ENCODE data around the gene SMIM3.
"Not testable (repeated sequence)": the region's sequence is repeated elsewhere in the genome, so short reads cannot be mapped to it uniquely, and the experiment has no call there.

The SMIM3 gene

DNA sequence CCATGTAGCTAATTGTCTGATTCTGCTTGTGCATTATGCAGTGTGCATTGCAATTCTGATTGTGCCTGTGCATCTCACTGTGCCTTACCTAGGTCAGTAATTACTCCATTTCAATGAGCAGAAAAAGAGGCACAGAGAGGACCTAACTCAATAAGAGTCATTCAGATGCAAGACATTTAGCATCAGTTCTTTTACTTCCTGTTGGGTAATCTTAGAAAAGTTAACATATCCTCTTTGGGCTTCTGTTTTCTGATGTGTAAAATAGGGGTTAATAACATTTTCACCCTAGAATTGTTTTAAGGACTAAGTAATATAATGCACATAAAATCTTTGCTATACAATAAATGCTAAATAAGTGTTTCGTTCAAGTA, 12.8 kb upstream of the SMIM3 start:
- FAIRE-seq: no peak

DNA sequence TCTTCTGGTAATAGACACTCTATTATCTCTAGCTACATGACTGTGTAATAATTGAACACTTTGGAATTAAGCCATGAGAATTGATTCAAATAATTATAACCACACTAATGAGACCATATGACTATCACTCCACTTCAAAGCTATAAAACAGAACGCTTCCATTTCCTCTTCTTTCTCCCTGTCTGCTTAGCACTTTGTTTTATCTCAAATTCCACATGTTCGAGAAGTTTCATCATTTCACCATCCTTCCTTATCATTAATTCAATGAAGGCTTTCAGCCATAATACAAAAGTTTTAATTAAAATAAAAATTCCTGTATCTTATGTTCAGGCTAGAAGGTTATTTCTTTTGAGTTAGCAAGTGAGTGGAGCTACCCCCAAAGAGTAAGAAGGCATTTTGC, 12.3 kb upstream of the SMIM3 start:
- no peak for FAIRE-seq

DNA sequence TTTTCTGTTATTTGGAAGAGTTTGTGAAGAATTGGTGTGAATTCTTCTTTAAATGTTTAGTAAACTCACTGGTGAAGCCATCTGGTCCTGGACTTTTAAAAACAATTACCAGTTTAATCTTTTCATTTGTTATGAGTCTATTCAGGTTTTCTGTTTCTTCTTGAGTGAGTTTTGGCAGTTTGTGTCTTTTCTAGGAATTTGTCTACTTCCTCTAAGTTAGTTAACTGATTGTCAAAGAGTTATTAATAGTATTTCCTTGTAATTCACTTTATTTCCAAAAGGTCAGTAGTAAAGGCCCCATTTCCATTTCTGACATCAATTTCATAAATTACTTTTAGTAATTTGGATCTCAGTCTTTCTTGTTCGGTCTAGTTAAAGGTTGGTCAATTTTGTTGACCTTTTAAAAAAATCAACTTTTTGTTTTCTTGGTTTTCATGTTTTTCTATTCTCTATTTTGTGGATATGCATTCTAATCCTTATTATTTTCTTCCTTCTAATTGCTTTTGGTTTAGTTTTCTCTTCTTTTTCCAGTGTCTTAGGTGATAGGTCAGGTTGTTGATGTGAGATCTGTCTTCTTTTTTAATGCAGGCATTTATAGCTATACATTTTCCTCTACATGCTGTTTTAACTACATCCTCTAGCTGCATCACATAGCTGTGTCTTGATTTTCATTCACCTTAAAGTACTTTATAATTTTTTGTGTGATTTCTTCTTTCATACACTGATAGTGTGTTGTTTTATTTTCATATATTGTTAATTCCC, 7.3 kb upstream of the SMIM3 start:
- no peak for FAIRE-seq

- no peak for FAIRE-seq
These were observed 4.4 kb upstream of the SMIM3 start for GRCh38 chr5:150774145-150774544.

DNA sequence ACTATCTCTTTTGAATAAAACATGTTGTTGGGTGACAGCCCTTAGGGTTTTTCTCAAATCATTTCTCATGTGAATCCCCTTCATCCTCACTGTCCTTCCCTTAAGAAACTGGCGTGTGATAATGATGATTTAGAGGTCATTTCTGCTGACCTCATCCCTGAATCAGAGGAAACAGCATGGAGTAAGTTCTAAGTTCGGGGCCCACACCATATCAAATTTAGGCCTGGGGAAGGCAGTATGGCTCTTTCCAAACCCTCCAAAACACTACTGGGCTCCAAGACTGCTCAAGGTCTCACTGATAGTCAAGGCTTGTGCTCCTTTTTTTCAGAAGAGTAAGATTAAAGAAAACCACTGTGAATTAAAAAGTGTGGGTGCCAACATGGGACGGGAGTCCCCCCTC, 872 bp upstream of the SMIM3 start:
- no peak for FAIRE-seq

DNA sequence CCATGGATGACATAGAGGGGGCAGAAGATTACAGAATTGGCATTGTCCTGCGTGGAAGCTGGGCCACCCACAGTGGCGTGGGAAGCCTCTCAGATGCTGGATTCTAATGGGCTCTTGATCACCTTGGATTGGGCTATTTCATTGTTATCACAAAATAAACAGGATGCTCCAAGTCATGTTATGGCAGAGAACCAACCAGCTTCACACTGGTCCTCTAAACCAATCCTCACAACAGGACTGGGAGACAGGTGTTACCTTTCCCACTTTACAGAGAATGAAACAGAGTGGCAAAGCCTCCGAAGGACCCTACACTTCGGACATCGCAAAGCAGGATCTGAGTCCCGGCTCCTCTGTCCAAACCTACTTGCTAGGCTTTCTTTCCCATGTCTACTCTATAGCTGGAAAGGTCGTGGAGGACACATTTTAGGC, 455 bp upstream of the SMIM3 start:
- FAIRE-seq: no peak

DNA sequence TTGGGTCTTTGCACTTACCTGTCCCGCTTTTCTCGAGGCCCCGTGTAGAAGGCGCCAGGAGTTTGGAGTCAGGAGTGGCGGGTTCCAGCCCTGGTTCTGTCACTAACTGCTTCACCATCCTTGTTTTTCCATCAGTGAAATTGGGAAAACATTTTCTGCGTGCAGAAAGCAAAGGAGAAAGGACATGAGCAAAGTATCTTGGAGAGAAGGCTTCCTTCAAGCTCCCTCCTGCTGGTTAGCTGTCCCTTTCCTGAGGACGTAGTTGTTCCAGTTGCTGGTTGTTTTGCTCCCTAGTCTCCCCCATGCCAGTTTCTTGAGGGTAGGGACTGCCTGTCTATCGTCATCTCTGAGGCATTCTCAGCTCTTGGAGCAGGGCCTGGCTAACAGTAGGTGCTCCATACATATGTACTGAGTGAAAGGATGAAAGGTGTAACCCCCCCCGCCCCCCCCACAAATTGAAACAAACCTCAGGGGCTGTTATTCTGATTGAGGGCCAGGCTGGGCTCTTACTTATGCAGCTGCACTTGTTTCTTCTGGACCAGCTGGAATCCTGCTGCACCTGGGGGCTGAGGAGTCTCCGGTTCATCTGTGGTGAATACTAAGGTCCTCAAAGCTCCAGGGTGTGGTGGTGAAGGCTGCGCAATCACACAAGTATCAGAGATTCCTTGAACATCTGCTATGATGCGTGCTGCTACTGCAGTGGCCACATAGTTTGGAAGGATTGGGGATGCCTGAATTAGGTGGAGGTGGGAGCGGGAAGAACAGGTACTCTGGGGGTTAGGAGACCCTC, 1.0 kb downstream of the SMIM3 start:
- no peak for FAIRE-seq

GRCh38 chr5:150780187-150780692, 1.7 kb downstream of the SMIM3 start:
- FAIRE-seq: no peak

GRCh38 chr5:150780816-150781221, 2.3 kb downstream of the SMIM3 start:
- no peak for FAIRE-seq

GRCh38 chr5:150781706-150782614, 3.4 kb downstream of the SMIM3 start:
- no peak for FAIRE-seq

GRCh38 chr5:150782850-150783249, 4.3 kb downstream of the SMIM3 start:
- no peak for FAIRE-seq

- FAIRE-seq: no peak
These were observed 4.9 kb downstream of the SMIM3 start for GRCh38 chr5:150783422-150783928.

DNA sequence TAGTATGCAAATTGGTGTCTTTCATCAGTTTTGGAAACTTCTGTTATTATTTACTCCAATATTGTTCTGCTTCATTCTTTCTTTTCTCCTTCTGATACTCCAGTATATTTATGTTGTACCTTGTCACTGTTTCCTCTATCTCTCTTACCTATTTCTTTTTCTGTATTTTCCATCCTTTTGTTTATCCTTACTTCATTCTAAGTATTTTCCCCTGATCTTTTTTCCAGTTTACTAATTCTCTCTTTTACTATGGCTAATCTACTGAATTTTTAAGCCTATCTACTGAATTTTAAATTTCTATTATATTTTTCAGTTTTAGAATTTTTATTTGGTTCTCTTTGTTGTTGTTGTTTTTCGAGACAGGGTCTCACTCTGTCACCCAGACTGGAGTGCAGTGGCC, 7.4 kb downstream of the SMIM3 start:
- no peak for FAIRE-seq

DNA sequence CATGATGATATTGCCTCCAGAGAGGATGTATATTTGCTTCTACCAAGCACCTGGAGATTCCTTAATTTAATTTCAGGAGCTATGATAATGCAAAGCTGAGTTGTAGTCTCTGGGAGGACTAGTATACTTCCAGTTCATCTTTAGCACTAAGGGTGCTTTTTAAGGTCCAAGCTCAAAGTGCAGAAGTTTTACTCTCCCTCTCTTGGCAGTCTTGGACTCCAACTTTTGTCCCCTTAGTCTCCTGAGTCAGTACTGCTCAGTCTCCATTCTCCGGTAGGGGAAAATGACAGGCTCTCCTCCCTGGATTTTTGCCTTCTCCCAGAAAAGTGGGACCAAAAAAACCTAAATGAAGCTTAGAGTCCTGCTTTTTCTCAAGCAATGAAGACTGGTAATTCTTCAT, 8.3 kb downstream of the SMIM3 start:
- no peak for FAIRE-seq

DNA sequence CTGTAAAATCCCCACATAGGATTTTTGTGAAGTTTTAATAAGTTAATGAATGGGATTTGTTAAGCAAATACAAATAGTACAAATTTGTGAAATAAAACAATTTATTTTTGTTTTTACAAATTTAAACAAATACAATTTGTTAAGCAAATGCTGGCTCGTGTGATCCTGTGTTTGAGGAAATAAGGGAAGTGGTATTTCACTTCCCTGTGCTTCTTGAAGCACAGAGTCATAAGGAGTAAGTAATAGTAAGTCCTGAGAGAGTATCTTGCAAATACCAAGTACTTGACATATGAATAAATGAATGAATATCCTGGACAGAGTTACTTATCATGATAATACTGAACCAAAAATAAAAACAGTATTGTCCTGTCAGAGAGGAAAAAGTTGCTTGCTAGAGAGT, 9.1 kb downstream of the SMIM3 start:
- no peak for FAIRE-seq

GRCh38 chr5:150788977-150789376, 10.4 kb downstream of the SMIM3 start:
- FAIRE-seq: no peak

GRCh38 chr5:150789450-150789849, 10.9 kb downstream of the SMIM3 start:
- no peak for FAIRE-seq

- FAIRE-seq: no peak
These were observed 11.5 kb downstream of the SMIM3 start for GRCh38 chr5:150789943-150790611.

GRCh38 chr5:150791536-150791935, 13.0 kb downstream of the SMIM3 start:
- FAIRE-seq: no peak

DNA sequence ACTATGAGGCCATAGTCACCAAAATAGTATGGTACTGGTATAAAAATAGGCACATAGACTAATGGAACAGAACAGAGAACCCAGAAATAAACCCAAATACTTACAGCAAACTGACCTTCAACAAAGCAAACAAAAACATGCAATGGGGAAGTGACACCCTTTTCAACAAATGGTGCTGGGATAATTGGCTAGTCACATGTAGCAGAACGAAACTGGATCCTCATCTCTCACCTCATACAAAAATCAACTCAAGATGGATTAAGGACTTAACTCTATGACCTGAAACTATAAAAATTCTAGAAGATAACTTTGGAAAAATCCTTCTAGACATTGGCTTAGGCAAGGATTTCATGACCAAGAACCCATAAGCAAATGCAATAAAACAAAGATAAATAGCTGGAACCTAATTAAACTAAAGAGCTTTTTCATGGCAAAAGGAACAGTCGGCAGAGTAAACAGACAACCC, 14.9 kb downstream of the SMIM3 start:
- not testable (repeated sequence) for FAIRE-seq

DNA sequence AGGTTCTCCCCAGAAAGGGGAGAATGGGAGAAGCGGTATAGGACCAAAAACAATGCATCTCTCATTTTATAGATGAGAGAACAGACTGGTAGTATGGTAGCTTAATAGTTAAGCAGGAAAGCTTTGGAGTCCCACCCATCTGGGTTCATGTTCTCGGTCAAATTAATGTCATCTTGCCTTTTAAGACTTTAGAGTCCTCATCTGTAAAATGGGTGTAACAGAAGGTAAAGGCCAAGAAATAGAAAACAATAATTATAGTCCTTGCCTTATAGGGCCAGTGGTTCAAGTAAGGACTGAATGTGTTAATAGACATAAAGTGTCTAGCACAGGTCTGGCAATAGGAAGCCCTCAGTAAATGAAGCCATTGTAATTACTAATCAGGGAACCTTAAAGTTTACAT, 16.4 kb downstream of the SMIM3 start:
- no peak for FAIRE-seq

GRCh38 chr5:150797384-150797783, 18.8 kb downstream of the SMIM3 start:
- FAIRE-seq: no peak
